Raji (cell line): ENCODE results near the gene EDEM3.

ENCODE experiments used
- POLR2A ChIP-seq: IDR thresholded peaks from 2 replicates; pipeline ENCODE4 v1.6.1; 2011; ENCODE audit warnings: low read depth, low read length, control low read depth; ENCODE audit not compliant: insufficient read depth

Gene EDEM3

DNA sequence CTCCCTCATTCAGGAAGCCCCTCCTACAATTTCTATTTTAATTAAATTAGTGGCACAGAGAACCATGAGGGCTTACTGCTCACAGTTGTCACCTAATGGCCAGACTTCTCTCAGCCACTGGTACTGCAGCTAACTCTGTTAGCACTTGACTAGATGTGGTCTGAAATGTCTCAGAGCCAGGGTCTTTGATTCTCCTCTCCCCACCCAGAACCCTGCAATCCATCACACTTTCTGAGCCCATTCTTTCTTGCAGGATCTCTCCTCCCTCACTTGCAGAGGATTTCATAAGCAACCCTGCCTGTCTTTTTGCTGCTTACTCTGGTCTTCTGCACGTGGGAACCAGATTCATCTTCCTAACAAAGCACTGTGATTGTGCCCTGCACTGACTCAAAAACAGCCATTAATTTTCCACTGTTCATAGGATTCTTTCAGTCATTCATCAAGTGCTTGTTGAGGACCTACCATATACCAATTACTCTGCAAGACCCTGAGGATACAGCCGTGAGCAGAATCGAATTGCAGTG lies 108.4 kb downstream of the EDEM3 start:
- TF ChIP-seq POLR2A = no peak

GRCh38 chr1:184644771-184645170 lies 109.9 kb downstream of the EDEM3 start:
- TF ChIP-seq POLR2A = no peak

DNA sequence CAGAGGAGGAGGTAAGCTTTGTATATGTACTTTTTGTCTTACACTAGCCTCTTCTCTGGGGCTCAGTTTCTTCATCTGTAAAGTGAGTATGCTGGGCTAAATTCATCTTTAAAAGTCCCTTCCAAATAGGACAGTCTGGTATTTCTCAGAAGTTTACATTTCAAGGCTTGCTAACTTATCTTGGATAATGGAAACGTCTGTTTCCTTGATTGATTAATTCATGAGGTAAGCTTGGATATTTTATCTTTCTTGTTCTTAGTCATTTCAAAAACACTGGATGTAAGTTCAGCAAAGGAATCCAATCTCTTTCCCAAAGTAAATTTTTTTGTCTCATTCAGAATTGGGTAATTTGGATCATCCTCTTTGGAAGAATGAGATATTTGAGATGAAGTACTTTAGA lies 111.0 kb downstream of the EDEM3 start:
- no peak for TF ChIP-seq POLR2A

DNA sequence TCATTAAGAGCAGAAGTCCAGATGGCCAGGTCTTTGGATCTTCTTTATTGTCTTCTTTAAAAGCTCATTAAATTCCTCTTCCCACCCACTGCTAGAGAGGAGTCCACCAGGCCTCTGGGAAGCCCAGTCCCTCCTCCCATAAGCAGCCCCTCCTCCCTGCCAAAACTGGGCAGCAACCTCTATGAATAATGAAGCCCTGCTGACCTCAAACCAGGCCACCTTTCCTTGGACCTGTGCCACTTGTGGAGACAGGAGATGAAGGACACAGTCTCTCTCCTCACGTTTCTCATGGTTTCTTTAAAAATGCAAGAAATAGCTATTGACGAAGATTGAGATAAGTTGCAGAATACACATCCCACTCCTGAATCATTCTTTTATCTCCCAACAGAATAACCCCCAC lies 112.8 kb downstream of the EDEM3 start:
- no peak for TF ChIP-seq POLR2A

DNA sequence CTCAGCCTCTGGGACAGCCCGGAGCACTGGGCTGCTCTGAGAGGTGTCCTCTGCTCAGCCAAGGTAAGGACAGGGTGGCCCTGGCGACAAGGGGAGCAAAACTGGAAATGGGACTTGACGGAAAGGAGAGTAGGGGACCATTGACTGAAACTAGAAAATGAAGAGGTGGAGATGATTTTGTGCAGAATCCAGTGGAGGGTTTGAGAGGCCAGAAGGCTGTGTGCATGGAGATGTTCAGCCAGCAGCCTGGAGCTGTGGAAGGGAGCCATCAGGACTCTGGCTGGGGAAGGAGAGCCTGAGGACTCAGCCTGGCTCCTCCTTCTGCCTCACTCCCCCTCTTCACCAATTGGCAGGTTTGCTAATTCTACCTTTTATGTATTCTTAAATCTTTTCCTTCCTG lies 114.2 kb downstream of the EDEM3 start:
- no peak for TF ChIP-seq POLR2A
